NCI-H1092 (cell line): ENCODE results near the gene DDX50.

ENCODE experiments used
- DNase-seq: peaks from one replicate; lab custom pipeline; 2025; lab: John Stamatoyannopoulos, UW

The DDX50 gene

DNA sequence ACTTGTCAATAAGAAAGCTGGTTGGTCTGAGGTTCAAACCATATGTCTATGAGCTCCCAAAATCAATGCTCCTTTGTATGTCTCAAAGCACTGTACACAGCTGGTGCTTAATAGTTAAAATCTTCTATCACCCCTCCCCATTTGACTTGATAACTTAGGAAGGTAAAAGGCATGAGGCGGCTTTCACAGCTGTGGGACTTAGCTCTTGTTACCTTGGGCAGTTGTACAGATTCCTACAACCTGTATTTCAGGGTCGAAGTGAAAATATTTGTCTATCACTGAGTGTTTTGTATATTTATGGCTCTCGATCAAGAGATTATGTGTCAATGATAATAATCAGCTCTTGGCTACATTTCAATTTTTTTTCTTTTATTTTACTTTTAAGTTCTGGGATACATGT, 86.5 kb downstream of the DDX50 start:
- DNase-seq = no peak

DNA sequence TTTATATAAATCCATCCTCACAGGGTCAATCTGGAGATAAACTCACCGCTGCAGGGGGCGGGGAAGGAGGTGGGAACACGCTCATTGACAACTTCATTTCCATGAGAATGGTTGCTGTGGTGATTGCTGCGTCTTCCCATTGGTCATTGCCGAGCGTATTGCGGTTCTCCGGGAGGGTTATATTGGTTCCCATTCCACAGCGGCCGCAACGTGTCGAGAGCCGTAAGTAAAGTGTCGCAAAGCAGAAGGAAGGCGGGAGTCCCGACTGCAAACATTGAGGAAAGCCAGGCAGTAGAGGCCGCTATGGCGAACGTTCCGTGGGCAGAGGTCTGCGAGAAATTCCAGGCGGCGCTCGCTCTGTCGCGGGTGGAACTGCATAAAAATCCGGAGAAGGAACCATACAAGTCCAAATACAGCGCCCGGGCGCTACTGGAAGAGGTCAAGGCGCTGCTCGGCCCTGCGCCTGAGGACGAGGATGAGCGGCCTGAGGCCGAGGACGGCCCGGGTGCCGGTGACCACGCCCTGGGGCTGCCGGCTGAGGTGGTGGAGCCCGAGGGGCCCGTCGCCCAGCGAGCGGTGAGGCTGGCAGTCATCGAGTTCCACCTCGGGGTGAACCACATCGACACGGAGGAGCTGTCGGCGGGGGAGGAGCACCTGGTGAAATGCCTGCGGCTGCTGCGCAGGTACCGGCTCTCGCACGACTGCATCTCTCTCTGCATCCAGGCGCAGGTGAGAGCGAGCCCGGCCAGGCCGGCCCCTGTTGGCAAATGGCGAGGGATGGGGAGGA, 87.6 kb downstream of the DDX50 start, which contains the start of gene KIFBP:
Gene KIFBP, plus strand, starts transcription at position 274 of the 787 bp plus-strand sequence. Its CDS starts 30 bp downstream, at position 304.
- DNase-seq = peak; percentile 91

DNA sequence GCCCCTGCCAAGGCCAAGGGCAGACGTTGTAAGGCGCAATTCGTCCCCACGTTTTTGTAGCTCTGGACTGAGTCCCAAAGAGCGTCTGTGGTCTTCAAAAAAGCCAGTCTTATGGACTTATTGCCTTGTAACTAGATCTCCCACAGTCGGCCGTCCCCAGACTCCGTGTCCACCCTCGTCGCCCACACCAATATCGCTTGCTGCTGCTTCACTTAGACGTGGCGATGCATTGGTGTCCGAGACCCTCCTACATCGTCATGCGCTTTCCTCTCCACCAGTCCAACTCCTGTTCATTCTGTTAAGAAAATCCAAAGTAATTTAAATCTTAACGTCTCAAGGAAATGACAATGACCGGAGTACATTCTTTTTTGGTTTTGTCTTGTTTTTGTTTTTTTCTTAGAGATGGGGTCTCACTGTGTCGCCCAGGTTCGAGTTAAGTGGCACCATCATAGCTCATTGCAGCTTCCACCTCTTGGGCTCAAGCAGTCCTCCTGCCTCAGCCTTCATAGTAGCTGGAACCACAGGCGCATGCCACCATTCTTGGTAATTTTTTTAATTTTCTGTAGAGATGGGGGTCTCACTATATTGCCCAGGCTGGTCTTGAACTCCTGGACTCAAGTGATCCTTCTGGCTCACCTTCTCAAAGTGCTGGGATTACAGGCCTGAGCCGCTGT, 88.3 kb downstream of the DDX50 start:
- no peak for DNase-seq

DNA sequence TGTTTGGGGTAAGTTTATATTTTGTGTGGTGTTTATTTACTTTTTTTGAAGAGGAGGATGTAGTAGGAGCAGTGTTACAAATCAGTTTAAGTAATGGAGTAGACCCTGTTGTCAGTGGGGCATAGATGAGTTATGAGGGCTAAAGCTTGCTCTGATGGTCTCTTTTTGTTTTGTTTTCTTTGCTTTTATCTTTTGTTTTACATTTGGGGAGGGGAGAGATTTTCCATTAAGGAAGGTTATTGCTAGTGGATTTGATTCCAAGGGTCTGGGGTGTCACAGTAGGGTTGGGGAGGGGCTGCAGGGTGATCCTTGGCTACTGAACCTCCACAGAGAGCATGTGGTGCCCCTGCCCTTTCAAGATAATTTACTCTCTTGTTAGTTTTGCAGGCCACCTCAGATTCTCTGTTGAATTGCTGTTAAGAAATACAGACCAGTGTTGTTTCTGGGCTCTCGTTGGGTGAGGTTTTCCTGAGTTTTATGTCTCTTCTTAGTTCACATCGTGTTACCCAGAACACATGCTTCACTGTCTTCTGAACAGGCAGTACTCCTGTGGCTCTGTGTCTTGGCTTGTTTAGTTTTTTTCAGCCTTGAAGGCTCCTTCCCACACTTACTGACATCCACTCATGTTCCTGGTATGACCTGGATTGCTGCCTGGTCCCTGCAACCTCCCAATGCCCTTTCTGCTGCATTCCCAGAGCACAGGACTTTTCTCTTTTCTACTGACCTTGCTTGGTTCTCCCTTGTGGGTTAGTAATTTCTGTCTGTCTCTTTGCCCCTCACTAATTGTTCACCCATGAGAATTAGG, 91.7 kb downstream of the DDX50 start:
- DNase-seq = no peak
